Upper lobe of right lung (tissue), 1 donor: ENCODE results near the gene CHKB. TPM values are rescaled to one million over a fixed set of nuclear protein-coding genes. Genes with fewer than 3 reads are reported as not detected.
"Not testable (repeated sequence)": the region's sequence is repeated elsewhere in the genome, so short reads cannot be mapped to it uniquely, and the experiment has no call there.

Experiments used
- ATAC-seq: fragments of 200-7000 bp; cut with Tn5 transposase; one replicate; pipeline ENCODE4 v1.9.1; 2020; ENCODE audit warnings: mild to moderate bottlenecking, moderate library complexity
- DNase-seq: peaks from one replicate; pipeline ENCODE4 v3.0.0-alpha.2; 2020
- H3K27ac ChIP-seq: fragments of 200-600 bp; one replicate; pipeline ENCODE4 v1.8.0; 2022
- H3K27me3 ChIP-seq: fragments of 200-600 bp; one replicate; pipeline ENCODE4 v1.8.0; 2022; ENCODE audit warnings: mild to moderate bottlenecking
- H3K36me3 ChIP-seq: fragments of 200-600 bp; one replicate; pipeline ENCODE4 v1.8.0; 2022
- H3K4me1 ChIP-seq: fragments of 200-600 bp; one replicate; pipeline ENCODE4 v1.8.0; 2022
- H3K4me3 ChIP-seq: fragments of 200-600 bp; one replicate; pipeline ENCODE4 v1.8.0; 2022; ENCODE audit warnings: mild to moderate bottlenecking
- H3K9me3 ChIP-seq: fragments of 200-600 bp; one replicate; pipeline ENCODE4 v1.8.0; 2022
- intact Hi-C: fragments of 100-400 bp; cut with DNase I; formaldehyde crosslinking; loops from one replicate; pipeline ENCODE4 v1.11.0; 2022
- total RNA-seq: library from RNA; stranded (reverse); fragmentation: NEBNext Ultra II Directional; extraction: Animal tissue kit (Norgen Biotek cat#: 25700); gene quantifications from one replicate; pipeline ENCODE4 v1.2.1, GENCODE V29; 2021
- TF ChIP-seq, protein P1 (sequence below): fragments of 200-600 bp; IDR thresholded peaks from one replicate; pipeline ENCODE4 v1.8.0; 2022; ENCODE audit warnings: antibody characterized with exemption
- donor health status: DM: no; HTN: yes; CAD: no; lungs with severe emphysema.

CHKB gene
- total RNA-seq, 1 donor from 2014 or later: 66.7 TPM

GRCh38 chr22:50610041-50610451, 27.4 kb upstream of the CHKB start:
- Histone ChIP-seq H3K36me3 (no peaks in the 10 kb centered on the region), H3K27ac (no peak overlapping the region), H3K4me1 (no peaks in the 10 kb centered on the region), H3K27me3 (peaks cover 8% of the 10 kb centered on the region), H3K4me3 (no peak overlapping the region), H3K9me3 (no peaks in the 10 kb centered on the region)
- no peak for ATAC-seq
- TF ChIP-seq, protein P1, sequence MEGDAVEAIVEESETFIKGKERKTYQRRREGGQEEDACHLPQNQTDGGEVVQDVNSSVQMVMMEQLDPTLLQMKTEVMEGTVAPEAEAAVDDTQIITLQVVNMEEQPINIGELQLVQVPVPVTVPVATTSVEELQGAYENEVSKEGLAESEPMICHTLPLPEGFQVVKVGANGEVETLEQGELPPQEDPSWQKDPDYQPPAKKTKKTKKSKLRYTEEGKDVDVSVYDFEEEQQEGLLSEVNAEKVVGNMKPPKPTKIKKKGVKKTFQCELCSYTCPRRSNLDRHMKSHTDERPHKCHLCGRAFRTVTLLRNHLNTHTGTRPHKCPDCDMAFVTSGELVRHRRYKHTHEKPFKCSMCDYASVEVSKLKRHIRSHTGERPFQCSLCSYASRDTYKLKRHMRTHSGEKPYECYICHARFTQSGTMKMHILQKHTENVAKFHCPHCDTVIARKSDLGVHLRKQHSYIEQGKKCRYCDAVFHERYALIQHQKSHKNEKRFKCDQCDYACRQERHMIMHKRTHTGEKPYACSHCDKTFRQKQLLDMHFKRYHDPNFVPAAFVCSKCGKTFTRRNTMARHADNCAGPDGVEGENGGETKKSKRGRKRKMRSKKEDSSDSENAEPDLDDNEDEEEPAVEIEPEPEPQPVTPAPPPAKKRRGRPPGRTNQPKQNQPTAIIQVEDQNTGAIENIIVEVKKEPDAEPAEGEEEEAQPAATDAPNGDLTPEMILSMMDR: no peak
- no peak for DNase-seq
- intact Hi-C loops: no loop called here

DNA sequence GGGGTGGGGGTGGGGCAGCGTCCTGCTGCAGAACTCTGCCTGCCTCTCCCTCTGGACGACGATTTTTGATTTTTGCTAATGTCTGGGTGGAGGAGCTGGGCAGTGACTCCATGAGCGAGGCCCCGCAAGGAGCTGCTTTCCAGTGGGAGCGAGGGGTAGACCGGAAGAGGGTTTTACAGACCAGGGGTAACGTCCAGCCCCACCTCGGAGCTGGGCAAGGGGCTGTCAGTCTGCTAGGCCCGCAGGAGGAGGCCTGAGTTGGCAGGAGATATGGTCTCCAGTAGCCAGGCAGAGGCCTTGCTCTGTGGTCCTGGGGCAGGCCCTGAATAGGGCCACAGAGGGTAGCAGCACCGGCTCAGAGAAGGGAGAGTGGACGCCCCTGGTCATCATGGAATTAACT, 26.9 kb upstream of the CHKB start:
- no peak for ATAC-seq
- no peak for DNase-seq
- TF ChIP-seq, protein P1: no peak
- H3K9me3 ChIP-seq: no peaks in the 10 kb centered on the region
- peaks cover 13% of the 10 kb centered on the region for H3K27me3 ChIP-seq
- H3K27ac ChIP-seq: no peak overlapping the region
- H3K4me3 ChIP-seq: no peak overlapping the region
- no peaks in the 10 kb centered on the region for H3K4me1 ChIP-seq
- intact Hi-C loops: no loop called here
- no peaks in the 10 kb centered on the region for H3K36me3 ChIP-seq

- no peak for DNase-seq
- intact Hi-C loops: no loop called here
These were observed 26.3 kb upstream of the CHKB start for GRCh38 chr22:50608996-50609395.

GRCh38 chr22:50608058-50608840, 25.6 kb upstream of the CHKB start:
- H3K4me1 ChIP-seq: not testable (repeated sequence)

More at GRCh38 chr22:50608996-50609395, 26.3 kb upstream of the CHKB start:
- no peaks in the 10 kb centered on the region for H3K36me3 ChIP-seq
- H3K27me3 ChIP-seq: peaks cover 16% of the 10 kb centered on the region
- ATAC-seq: no peak
- no peak overlapping the region for H3K4me3 ChIP-seq
- TF ChIP-seq, protein P1: no peak
- H3K4me1 ChIP-seq: no peaks in the 10 kb centered on the region
- no peak overlapping the region for H3K27ac ChIP-seq
- H3K9me3 ChIP-seq: no peaks in the 10 kb centered on the region

DNA sequence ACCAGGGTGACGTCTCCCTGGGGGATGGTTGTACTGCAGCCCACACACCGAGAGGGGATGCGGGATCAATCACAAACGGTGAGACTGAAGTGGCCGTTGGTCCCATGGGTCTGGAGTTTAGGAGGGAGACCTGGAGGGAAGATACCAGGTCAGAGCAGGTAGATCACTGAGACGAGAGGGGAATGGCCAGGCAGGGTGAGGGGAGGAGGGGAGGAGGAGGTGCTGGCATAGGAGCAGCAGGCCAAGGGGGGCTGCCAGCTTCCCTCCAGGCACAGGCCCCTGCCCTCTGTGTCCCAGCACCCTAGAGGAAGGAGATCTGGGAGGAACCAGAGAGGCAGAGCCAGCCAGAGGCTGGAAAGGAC, 25.0 kb upstream of the CHKB start:
- DNase-seq: no peak
- TF ChIP-seq, protein P1: no peak
- no peak for ATAC-seq
- no peak overlapping the region for H3K27ac ChIP-seq
- H3K36me3 ChIP-seq: no peaks in the 10 kb centered on the region
- H3K9me3 ChIP-seq: no peaks in the 10 kb centered on the region
- H3K4me3 ChIP-seq: no peak overlapping the region
- H3K27me3 ChIP-seq: peaks cover 30% of the 10 kb centered on the region
- intact Hi-C loops: no loop called here
- no peaks in the 10 kb centered on the region for H3K4me1 ChIP-seq

More at GRCh38 chr22:50608058-50608840, 25.6 kb upstream of the CHKB start:
- H3K27me3 ChIP-seq: peaks cover 24% of the 10 kb centered on the region
- H3K27ac ChIP-seq, H3K4me3 ChIP-seq, H3K9me3 ChIP-seq, ATAC-seq, intact Hi-C loops, DNase-seq, H3K36me3 ChIP-seq: not testable (repeated sequence)

DNA sequence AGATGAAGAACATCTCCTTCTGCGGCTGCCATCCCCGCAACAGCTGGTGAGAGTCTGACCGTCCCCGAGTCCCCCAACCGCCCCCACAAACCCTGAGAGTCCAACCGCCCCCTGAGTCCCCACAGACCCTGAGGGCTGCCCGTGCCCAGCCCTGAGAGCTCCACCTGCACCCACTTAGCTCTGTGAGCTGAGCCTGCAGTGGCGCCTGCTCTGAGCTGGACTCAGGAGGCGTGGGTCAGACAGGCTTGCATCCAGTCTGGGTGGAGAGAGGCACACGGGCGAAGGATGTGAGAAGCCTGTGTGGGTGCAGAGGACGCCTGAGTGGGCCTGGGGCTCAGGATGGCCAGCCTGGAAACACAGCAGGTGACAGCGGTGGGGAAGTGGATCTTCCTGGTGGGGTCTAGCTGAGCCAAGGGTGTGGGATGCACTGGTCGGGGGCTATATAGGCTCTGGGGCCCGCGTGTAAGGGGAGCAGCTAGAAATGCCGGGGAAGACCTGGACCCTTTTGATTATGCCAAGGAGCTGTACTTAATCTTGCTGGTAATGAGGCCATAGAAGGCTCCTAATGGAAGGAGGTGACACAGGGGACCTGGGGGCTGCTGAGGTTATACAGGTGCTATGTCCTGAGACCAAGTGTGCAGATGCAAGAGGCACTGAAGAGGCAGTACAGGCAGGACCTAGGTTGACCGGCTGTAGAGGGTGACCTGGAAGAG, 24.5 kb upstream of the CHKB start:
- ATAC-seq: no peak
- H3K36me3 ChIP-seq: no peaks in the 10 kb centered on the region
- no peaks in the 10 kb centered on the region for H3K4me1 ChIP-seq
- no peak for DNase-seq
- H3K4me3 ChIP-seq: no peak overlapping the region
- intact Hi-C loops: no loop called here
- H3K9me3 ChIP-seq: no peaks in the 10 kb centered on the region
- peaks cover 34% of the 10 kb centered on the region for H3K27me3 ChIP-seq
- TF ChIP-seq, protein P1: no peak
- H3K27ac ChIP-seq: no peak overlapping the region
